Activated naive CD8-positive, alpha-beta T cell treated with anti-CD3 and anti-CD28 coated beads for 36 hours (primary cell): ENCODE data around the gene MYO1C. TPM values are rescaled to one million over a fixed set of nuclear protein-coding genes. Genes with fewer than 3 reads are reported as not detected.
A peak's percentile ranks its signal among the peaks of the same experiment; 100 is the strongest.
"Not testable (repeated sequence)": the region's sequence is repeated elsewhere in the genome, so short reads cannot be mapped to it uniquely, and the experiment has no call there.

ENCODE experiments used
- DNase-seq: peaks from one replicate; pipeline ENCODE4 v3.0.0; 2021
- H3K27ac Mint-ChIP-seq: one replicate; pipeline ENCODE4 v1.8.0; 2022; ENCODE audit warnings: mild to moderate bottlenecking, moderate library complexity, mixed read lengths
- H3K27me3 Mint-ChIP-seq: one replicate; pipeline ENCODE4 v1.8.0; 2022; ENCODE audit warnings: mild to moderate bottlenecking, mixed read lengths
- H3K36me3 Mint-ChIP-seq: one replicate; pipeline ENCODE4 v1.8.0; 2021; ENCODE audit warnings: mild to moderate bottlenecking, mixed read lengths
- H3K4me1 Mint-ChIP-seq: one replicate; pipeline ENCODE4 v1.8.0; 2021; ENCODE audit warnings: mixed read lengths
- H3K4me3 Mint-ChIP-seq: one replicate; pipeline ENCODE4 v1.8.0; 2022; ENCODE audit warnings: mild to moderate bottlenecking, moderate library complexity, mixed read lengths
- H3K9me3 Mint-ChIP-seq: one replicate; pipeline ENCODE4 v1.8.0; 2022; ENCODE audit warnings: mixed read lengths
- total RNA-seq, 2 experiments: library from RNA; stranded (reverse); gene quantifications; one replicate each; pipeline ENCODE4 v1.2.3, GENCODE V29; 2021

Gene MYO1C
- total RNA-seq, 2 experiments from 2014 or later = 10.5 to 11.7 TPM

GRCh38 chr17:1516388-1517161 lies 24.1 kb upstream of the MYO1C start, which contains the start of gene INPP5K:
TSS of gene INPP5K (minus strand) at chr17:1516612. CDS start at chr17:1516499, 113 bp downstream.
- peak within 1 kb of the TSS; percentile 82 for H3K27ac Mint-ChIP-seq
- DNase-seq = peak; percentile 99
- H3K27me3 Mint-ChIP-seq = no peaks in the 10 kb centered on the region
- H3K4me3 Mint-ChIP-seq = peak within 1 kb of the TSS; percentile 88
- no peaks in the 10 kb centered on the region for H3K9me3 Mint-ChIP-seq
- H3K36me3 Mint-ChIP-seq = no peaks in the 10 kb centered on the region
- peaks cover 24% of the 10 kb centered on the region for H3K4me1 Mint-ChIP-seq

GRCh38 chr17:1515640-1516387 lies 23.3 kb upstream of the MYO1C start:
- Mint-ChIP-seq H3K4me1 (peaks cover 24% of the 10 kb centered on the region), H3K9me3 (no peaks in the 10 kb centered on the region), H3K27ac (peak overlapping the region; percentile 75), H3K4me3 (peak overlapping the region; percentile 88), H3K27me3 (no peaks in the 10 kb centered on the region), H3K36me3 (no peaks in the 10 kb centered on the region)
- DNase-seq = peak; percentile 35

DNA sequence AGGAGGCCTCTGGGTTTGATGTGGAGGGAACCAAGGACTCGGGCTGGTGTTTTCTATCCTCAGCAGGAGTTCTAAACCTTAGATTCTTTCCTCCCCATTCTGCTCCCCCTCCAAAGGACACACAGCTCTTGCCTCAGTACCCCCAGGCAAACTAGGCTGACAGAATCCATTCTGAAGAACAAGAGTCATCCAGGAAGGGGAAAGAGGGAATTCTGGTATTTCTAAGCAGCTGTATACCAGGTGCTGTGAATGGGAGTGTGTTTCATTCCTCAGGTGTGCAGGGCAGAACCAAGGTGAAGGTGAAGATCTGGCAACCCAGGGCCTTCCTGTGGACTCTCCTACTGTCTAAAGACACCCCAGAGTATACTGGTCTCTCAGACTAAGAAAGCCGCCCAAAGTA lies 19.9 kb upstream of the MYO1C start:
- Mint-ChIP-seq H3K4me1 (peaks cover 13% of the 10 kb centered on the region), H3K36me3 (peaks cover 2% of the 10 kb centered on the region), H3K27ac (no peak overlapping the region), H3K9me3 (no peaks in the 10 kb centered on the region), H3K4me3 (no peak overlapping the region), H3K27me3 (no peaks in the 10 kb centered on the region)
- DNase-seq = no peak

DNA sequence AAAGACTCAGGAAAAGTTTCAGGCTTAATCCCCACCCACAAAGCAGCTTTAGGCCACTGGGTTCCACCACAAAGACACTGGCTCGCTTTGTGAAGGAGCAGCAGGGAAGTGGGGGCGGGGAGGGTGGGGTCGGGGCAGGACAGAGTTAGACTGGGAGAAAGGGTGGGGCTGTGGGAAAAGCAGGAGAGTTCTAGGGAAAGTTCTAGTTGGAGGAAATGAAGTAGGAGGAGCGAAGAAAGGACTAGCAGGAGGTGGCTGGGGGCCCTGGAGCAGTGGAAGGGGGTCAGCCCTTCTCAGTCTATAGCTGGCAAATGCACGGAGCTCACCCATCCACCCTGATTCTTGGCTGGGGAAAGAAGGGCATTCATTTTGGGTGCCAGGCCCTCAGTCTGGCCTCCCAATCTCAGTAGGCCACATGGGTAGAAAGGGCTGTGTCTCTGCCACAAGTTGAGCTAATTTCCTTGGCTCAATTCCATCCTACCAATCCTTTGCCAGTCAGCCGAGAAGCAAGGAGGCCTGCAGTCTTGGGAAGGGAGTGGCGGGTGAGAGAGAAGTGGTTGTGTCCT lies 19.4 kb upstream of the MYO1C start:
- H3K27ac Mint-ChIP-seq = no peak overlapping the region
- no peak overlapping the region for H3K4me3 Mint-ChIP-seq
- no peak for DNase-seq
- peaks cover 2% of the 10 kb centered on the region for H3K36me3 Mint-ChIP-seq
- no peaks in the 10 kb centered on the region for H3K27me3 Mint-ChIP-seq
- H3K9me3 Mint-ChIP-seq = no peaks in the 10 kb centered on the region
- peaks cover 13% of the 10 kb centered on the region for H3K4me1 Mint-ChIP-seq

DNA sequence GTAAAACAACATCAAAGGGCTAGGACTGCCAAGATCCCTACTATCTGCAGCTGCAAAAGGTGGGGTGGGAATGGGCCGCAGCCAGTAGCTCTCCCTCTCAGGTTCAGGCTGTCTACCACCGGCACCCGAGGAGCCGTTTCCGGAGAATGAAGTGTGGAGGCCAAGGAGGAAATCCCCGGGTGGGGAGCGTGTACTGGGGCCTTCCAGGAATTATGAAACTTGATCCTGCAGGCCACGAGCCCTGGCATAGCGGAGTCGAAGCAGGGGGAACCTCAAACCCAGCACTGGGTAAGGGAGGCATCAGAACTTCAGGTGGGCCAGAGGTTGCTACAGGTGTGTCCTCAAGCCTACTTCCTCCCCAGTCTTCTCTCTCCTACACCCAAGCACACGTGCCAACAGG lies 18.8 kb upstream of the MYO1C start:
- H3K9me3 Mint-ChIP-seq = no peaks in the 10 kb centered on the region
- H3K4me3 Mint-ChIP-seq = no peak overlapping the region
- no peak overlapping the region for H3K27ac Mint-ChIP-seq
- peaks cover 2% of the 10 kb centered on the region for H3K36me3 Mint-ChIP-seq
- peaks cover 13% of the 10 kb centered on the region for H3K4me1 Mint-ChIP-seq
- no peak for DNase-seq
- no peaks in the 10 kb centered on the region for H3K27me3 Mint-ChIP-seq

DNA sequence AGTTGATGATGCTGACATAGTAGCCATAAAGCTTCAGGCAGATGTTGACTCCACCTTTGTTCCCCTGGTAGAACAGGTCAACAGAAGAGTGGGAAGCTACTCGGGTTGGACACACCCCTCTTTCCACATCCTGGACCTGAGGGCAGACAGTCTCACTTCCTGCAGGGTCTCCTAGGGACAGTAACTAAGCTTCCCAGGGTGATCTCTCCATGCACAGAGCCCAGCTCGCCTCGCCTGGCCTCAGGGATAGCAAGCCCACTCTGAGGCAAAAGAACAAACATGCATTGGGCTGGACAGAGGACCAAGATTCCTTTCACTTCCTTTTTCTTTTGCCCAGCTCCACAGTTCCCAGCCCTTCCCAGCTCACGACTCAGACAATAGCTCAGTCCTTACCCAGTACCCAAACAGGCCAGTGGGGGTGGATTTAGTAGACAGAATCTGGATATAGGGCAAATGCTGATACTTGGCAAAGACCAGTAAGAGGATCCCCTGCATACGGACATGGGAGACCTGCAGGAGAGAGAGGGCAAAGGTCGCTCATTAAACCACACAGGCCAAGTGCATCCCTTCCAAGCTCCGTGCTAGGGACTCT lies 16.9 kb upstream of the MYO1C start:
- Mint-ChIP-seq H3K9me3 (no peaks in the 10 kb centered on the region), H3K36me3 (peaks cover 2% of the 10 kb centered on the region), H3K4me3 (no peak overlapping the region), H3K27me3 (no peaks in the 10 kb centered on the region), H3K27ac (no peak overlapping the region), H3K4me1 (peaks cover under 1% of the 10 kb centered on the region)
- DNase-seq = no peak

DNA sequence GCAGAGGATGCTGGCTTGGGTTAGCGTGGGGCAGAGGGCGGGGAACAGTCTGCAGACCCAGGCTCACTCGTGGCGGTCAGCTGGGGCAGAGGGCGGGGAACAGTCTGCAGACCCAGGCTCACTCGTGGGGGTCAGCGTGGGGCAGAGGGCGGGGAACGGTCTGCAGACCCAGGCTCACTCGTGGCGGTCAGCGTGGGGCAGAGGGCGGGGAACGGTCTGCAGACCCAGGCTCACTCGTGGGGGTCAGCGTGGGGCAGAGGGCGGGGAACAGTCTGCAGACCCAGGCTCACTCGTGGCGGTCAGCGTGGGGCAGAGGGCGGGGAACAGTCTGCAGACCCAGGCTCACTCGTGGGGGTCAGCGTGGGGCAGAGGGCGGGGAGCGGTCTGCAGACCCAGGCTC lies 16.2 kb upstream of the MYO1C start:
- H3K36me3 Mint-ChIP-seq = not testable (repeated sequence)

GRCh38 chr17:1506649-1507267 lies 14.3 kb upstream of the MYO1C start:
- no peaks in the 10 kb centered on the region for H3K4me1 Mint-ChIP-seq
- no peaks in the 10 kb centered on the region for H3K27me3 Mint-ChIP-seq
- H3K4me3 Mint-ChIP-seq = no peak overlapping the region
- no peaks in the 10 kb centered on the region for H3K9me3 Mint-ChIP-seq
- DNase-seq = no peak
- H3K27ac Mint-ChIP-seq = no peak overlapping the region
- H3K36me3 Mint-ChIP-seq = peaks cover 2% of the 10 kb centered on the region

More for the DNA sequence above, 16.2 kb upstream of the MYO1C start:
- not testable (repeated sequence) for H3K27ac Mint-ChIP-seq, H3K4me1 Mint-ChIP-seq, H3K9me3 Mint-ChIP-seq, DNase-seq, H3K27me3 Mint-ChIP-seq, H3K4me3 Mint-ChIP-seq

- Mint-ChIP-seq H3K4me3 (no peak overlapping the region), H3K36me3 (peaks cover 2% of the 10 kb centered on the region), H3K27ac (no peak overlapping the region), H3K4me1 (no peaks in the 10 kb centered on the region), H3K27me3 (no peaks in the 10 kb centered on the region), H3K9me3 (no peaks in the 10 kb centered on the region)
- no peak for DNase-seq
Observed at GRCh38 chr17:1505586-1505985, 13.1 kb upstream of the MYO1C start.

GRCh38 chr17:1504866-1505265 lies 12.4 kb upstream of the MYO1C start:
- peaks cover 2% of the 10 kb centered on the region for H3K36me3 Mint-ChIP-seq
- no peak overlapping the region for H3K27ac Mint-ChIP-seq
- H3K9me3 Mint-ChIP-seq = no peaks in the 10 kb centered on the region
- H3K4me3 Mint-ChIP-seq = no peak overlapping the region
- H3K27me3 Mint-ChIP-seq = no peaks in the 10 kb centered on the region
- no peaks in the 10 kb centered on the region for H3K4me1 Mint-ChIP-seq
- DNase-seq = no peak

DNA sequence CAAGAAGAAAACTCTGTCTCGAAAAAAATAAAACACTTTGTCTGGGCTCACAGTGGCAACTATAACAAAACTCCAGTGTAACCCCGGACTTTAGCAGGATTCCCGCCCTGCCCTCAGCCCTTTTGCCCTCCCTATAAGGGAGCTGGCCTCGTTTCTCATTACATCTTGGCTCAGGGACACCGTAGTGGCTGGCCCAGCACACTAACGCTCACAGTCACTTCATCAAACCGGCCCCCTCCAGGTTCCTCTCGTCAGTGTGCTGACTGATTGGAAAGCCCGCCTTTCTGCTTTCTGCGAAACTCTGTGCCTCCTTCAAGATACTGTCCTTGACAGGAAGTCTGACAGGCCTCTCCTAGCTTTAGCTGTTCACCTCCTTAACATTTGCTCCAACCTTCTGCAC lies 11.2 kb upstream of the MYO1C start:
- peaks cover 2% of the 10 kb centered on the region for H3K36me3 Mint-ChIP-seq
- H3K4me3 Mint-ChIP-seq = no peak overlapping the region
- no peaks in the 10 kb centered on the region for H3K4me1 Mint-ChIP-seq
- DNase-seq = no peak
- no peak overlapping the region for H3K27ac Mint-ChIP-seq
- no peaks in the 10 kb centered on the region for H3K9me3 Mint-ChIP-seq
- H3K27me3 Mint-ChIP-seq = no peaks in the 10 kb centered on the region

DNA sequence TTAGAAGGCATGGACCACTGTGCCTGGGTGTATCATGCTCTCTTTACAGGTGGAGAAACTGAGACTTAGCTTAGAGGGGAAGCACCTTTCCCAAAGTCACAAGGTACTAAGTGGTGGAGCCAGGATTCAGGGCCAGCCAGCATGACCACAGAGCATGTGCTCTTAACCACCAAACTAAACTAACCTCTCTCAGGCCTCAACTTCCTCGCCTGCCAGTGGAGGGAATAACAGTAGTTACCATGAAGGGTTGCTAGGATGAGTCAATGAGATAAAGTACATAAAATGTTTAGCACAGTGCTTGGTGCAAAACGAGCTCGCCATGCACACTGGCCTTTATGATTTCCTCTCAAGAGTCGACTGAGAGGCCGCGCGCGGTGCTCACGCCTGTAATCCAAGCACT lies 6.4 kb upstream of the MYO1C start:
- Mint-ChIP-seq H3K27ac (no peak overlapping the region), H3K4me1 (no peaks in the 10 kb centered on the region), H3K4me3 (no peak overlapping the region), H3K27me3 (no peaks in the 10 kb centered on the region), H3K9me3 (no peaks in the 10 kb centered on the region), H3K36me3 (no peaks in the 10 kb centered on the region)
- no peak for DNase-seq

DNA sequence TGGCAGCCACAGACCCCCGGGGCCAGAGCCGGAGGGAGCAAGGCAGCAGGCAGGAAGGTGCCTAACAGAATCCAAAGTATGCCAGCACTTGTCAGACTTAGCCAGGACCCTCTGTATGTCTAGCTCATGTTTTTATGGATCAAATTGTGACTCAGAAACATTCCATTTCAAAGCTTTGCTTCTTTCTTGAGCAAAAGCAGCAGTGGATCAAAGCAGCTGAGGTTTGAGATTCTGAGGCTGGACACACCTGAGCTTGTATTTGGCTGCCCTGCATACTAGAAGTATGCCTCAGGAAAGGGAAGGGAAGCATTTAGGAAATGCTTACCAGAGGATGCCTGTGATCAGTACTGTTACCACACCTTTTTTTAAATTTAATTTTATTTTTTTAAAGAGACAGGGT lies 5.7 kb upstream of the MYO1C start:
- H3K4me3 Mint-ChIP-seq = no peak overlapping the region
- no peaks in the 10 kb centered on the region for H3K9me3 Mint-ChIP-seq
- no peaks in the 10 kb centered on the region for H3K36me3 Mint-ChIP-seq
- peaks cover 3% of the 10 kb centered on the region for H3K27me3 Mint-ChIP-seq
- H3K4me1 Mint-ChIP-seq = peaks cover 2% of the 10 kb centered on the region
- no peak overlapping the region for H3K27ac Mint-ChIP-seq
- no peak for DNase-seq

DNA sequence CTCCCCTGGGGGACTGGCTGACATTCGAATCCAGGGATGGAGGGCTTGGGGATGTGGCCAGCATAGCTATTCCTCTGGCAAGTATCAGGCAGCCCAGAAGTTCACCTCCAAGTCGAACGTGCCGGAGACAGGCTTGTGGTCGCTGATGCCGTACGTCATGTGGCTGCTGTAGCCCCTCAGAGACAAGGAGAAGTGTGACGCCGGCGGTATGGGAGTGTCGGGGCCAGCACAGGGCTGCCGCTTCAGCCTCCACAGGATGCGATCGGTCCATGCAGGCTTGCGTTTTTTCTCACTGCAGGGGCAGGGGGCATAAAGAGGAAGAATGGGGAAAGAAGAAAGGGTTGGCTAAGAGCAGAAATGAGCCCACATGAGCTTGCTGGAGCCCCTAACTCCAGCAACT lies 5.3 kb upstream of the MYO1C start:
- Mint-ChIP-seq H3K4me1 (peaks cover 4% of the 10 kb centered on the region), H3K9me3 (no peaks in the 10 kb centered on the region), H3K36me3 (no peaks in the 10 kb centered on the region), H3K27ac (no peak overlapping the region), H3K4me3 (no peak overlapping the region), H3K27me3 (peaks cover 3% of the 10 kb centered on the region)
- no peak for DNase-seq

DNA sequence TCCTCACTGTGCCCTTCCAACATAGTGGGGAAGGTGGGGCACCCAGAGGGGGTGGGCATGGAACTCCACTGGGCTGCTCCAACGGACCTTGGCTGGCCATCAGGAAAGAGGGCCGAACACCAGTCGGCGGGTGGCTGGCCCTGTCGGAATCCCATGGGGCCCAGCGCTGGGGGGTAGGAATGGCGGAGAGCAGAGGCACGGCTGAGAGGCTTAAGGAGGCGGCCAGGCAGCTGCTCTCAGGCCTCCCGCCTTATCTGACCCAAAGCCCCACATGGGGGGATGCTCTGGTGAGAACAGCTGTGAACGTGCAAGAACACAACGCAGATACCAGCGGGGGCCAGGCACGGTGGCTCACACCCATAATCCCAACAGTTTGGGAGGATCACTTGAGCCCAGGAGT lies 4.4 kb upstream of the MYO1C start:
- no peak overlapping the region for H3K27ac Mint-ChIP-seq
- H3K36me3 Mint-ChIP-seq = no peaks in the 10 kb centered on the region

More for the DNA sequence above, 4.4 kb upstream of the MYO1C start:
- Mint-ChIP-seq H3K9me3 (no peaks in the 10 kb centered on the region), H3K27me3 (peaks cover 6% of the 10 kb centered on the region), H3K4me1 (peaks cover 6% of the 10 kb centered on the region), H3K4me3 (no peak overlapping the region)
- no peak for DNase-seq
